NCI-H1092 treated with DMSO at 0.1 percent for 48 hours (cell line): Measurements from ENCODE around the gene KRT86.
"Not testable (repeated sequence)": the region's sequence is repeated elsewhere in the genome, so short reads cannot be mapped to it uniquely, and the experiment has no call there.

Experiments
- DNase-seq: peaks from one replicate; lab custom pipeline; 2025; lab: John Stamatoyannopoulos, UW

KRT86 gene

DNA sequence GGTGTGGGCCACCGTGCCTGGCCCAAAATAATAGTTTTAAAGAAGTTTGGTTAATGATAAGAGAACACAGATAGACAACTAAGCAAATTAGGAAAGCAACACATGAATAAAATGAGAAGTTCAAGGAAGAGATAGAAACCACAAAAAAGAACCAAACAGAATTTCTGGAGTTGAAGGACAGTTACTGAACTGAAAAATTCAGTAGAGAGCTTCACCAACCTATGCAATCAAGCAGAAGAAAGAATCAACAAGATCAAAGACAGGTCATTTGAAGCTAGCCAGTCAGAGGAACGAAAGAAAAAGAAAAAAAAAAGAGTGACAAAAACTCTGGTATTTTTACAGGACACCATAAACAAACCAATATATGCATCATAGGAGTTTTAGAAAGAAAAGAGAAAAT lies 62.2 kb downstream of the KRT86 start:
- DNase-seq = no peak

GRCh38 chr12:52337054-52337453 lies 62.6 kb downstream of the KRT86 start:
- no peak for DNase-seq

DNA sequence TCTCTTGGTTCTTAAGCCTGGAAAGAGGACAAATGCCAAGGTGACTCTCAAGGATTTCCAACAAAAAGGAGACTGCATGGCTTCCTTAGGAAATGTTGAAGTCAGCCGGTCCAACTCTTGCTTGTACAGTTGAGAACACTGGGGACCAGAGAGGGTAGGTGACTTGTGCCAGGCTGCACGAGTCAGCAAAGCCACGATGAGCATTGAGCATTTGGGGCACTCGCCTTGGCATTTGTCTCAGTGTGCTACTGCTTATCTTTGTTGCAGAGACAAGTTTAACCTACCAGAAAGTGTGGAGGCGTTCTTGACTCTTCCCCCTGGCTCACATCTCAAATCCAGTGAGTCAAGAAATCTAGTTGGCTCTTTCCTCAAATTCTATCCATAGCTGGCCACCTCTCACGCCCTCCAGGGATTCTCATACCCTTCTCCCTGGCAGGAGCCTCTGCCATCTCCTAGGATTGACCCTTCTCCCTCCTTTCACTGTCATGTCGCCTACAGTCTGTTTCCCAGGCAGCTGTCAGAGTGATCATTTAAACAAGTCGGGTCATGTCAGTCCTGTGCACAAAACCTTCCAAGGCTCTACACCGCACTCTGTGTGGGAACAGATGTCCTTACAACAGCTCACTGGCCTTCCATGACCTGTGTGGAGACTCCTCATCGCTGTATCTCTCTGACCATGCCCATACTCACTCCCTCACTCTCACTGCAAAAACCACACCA lies 64.0 kb downstream of the KRT86 start:
- DNase-seq = no peak

GRCh38 chr12:52341066-52341580 lies 66.7 kb downstream of the KRT86 start:
- DNase-seq = no peak

DNA sequence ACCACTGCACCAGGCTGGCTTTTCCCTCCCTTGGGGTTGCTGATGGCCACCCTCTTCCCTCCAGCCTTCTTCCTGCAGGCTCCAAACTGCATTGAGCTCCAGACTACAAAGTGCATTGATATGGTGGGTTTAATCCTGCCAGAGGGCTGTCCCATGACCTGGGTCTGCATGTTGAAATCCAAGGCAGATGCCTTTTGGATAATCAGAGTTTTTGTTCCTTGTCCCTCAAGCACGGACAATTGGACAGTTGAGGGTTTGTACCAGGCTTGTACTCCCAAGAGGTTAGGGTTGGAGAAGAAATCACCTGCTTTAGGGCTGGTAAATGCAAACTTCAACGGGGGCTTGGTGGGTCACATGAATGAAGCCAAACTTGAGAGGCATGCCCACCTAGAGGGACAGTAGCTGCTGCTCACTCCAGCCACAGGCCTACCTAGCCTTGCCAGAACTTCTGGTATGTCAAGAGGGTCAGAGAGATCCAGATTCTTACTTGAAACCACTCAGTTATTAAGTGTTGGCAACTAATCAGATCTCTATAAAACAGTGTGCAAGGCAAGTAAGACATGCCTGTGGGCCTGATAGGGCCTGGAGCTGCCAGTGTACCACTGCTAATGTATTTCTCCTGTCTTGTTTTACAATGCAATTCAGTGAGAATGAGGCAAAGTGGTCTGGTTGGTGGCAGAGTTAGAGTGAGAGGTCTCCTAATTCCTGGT lies 68.5 kb downstream of the KRT86 start:
- no peak for DNase-seq

- DNase-seq = no peak
Measured at GRCh38 chr12:52343550-52343949, 69.1 kb downstream of the KRT86 start.

DNA sequence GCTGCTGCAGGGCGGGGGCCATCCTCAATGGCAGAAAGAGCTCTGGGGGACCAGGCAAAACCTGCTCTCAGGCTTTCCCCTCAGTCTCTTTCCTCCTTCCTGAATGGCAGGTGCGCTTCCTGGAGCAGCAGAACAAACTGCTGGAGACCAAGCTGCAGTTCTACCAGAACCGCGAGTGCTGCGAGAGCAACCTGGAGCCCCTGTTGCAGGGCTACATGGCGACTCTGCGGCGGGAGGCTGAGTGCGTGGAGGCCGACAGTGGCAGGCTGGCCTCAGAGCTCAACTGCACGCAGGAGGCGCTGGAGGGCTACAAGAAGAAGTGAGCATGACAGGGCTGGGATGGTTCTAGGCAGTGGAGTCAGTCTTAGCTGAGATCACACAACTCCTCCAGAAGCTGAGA lies 69.7 kb downstream of the KRT86 start:
- DNase-seq = no peak

DNA sequence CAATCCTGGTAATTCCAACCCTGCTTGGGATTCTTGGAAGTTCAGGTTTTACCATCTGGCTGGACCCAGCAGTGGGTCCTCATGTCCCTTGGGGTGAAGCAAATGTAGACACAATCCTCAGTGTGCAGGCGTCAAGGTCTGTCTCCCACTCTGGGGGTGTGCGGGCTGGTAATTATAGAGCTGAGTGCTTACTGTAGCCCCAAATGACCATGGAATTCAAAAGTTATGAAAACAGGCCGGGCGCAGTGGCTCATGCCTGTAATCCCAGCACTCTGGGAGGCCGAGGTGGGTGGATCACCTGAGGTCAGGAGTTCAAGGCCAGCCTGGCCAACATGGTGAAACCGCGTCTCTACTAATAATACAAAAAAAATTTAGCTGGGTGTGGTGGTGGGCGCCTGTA lies 70.6 kb downstream of the KRT86 start:
- DNase-seq = not testable (repeated sequence)

DNA sequence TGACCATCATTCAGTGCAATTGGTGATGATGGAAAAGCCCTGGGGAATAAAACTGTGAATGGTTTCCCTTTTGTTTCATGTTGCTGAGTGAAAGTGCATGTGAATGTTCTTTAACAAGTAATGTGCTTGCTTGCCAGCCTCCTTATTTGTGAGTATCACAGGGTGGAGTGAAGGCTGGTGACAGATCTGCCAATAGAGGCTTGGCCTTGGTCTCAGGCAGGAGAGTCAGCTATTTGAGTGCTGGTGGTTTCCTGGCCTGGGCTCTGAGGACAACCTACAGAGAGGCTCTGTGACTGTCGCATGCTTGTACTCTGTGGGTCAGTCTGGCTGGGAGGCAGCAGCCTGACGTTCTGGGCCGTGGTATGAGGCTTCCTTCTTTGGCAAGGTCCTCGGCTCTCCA lies 72.1 kb downstream of the KRT86 start:
- no peak for DNase-seq

GRCh38 chr12:52347016-52347415 lies 72.6 kb downstream of the KRT86 start:
- no peak for DNase-seq

GRCh38 chr12:52347551-52348510 lies 73.4 kb downstream of the KRT86 start:
- DNase-seq = no peak

DNA sequence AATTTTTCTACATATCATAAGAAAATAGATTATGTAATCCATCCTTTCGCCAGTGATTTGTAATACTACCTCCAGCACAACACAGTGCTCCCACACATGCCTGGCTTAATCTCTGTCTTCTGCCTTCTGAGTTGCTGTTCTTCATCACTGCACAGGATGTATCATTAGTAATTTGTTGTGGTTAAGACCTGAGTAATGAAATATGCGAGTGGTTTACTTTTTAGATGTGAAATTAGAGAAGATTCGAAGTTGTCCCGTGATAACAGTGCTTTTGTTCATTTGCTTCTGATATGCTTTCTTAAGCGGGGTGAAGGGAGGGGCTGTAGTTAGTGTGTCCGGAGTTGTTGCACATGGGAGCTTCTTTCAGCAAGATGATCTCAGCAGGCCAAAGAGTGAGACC lies 74.8 kb downstream of the KRT86 start:
- DNase-seq = no peak

GRCh38 chr12:52350021-52350620 lies 75.7 kb downstream of the KRT86 start:
- DNase-seq = no peak

GRCh38 chr12:52350786-52351185 lies 76.3 kb downstream of the KRT86 start:
- DNase-seq = no peak

DNA sequence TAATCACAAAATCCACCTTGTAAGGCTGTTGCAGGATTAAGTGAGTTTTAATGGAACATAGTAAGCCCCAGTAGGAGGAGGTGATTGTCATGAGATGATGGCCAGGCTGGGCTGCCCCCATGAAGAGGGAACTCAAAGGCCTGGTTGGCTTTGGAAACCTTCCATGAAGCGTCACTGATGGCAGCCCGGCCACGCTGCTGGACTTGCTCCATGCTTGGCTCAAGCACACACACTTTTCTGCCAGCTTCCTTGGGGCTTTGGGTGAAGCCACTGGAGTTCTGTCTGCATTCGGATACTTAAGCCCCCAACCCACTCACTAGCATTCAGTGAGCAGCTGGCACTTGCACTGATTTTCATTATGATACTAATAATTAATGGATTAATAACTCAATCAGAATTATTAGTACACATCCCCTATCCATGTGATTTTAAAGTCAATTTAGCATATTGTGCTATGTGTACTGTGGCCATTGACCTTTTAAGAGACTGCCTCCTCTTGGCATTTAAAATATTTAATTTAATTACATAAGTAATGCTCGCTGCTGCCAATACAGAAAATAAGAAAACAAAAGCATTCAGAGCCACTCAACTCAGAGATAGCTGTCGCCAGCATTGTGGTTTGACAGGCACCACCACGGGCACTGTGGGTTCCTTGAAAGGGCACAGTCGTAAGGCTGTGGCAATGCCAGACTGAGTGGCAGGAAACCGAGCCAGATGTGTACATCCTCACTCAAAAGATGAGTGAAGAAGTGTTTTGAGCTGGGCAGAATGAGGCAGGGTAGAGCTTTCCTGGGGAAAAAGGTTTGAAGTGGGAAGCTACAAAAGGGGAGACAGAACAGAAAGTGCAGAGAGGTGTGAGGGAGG lies 77.0 kb downstream of the KRT86 start:
- no peak for DNase-seq

GRCh38 chr12:52352951-52353350 lies 78.5 kb downstream of the KRT86 start:
- no peak for DNase-seq

- no peak for DNase-seq
Measured at GRCh38 chr12:52353766-52354165, 79.3 kb downstream of the KRT86 start.

- no peak for DNase-seq
Measured at GRCh38 chr12:52354200-52354599, 79.8 kb downstream of the KRT86 start.

GRCh38 chr12:52355176-52355575 lies 80.7 kb downstream of the KRT86 start:
- no peak for DNase-seq

DNA sequence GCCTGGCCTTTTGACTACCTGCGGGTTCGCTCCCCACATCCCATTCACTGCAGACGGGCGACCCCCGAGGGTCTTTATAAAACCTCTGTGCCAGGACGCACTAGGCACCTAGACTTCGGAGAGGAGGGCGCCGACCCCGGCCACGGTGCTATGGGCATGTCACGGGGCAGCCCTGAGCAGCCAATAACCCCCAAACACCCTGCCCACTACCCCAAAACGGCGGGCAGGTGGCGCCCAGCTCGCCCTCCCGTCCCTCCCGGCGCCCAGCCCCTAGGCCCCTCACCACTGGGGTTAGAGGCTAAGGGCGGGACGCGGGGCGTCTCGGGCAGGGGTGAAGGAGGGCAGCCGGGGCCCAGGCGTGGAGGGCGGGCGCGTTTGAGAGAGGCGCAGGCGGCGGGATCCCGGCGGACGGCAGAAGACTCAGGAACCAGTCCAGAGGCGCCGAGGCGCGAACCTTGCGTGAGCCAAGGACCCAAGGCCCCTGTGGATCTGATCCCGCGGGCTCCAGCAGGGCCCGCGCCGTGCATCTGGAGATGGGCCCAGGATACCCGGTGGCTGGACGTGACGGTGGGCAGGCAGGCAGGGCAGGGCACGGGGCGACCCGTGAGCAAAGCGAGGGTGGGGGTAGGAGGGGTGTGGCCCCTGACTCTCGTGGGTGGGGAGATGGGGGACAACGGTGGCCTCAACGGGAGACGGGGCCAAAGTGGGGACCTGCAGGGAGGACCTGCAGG lies 81.8 kb downstream of the KRT86 start:
- no peak for DNase-seq
